ENCODE data around the gene UCHL1.
"Not testable (repeated sequence)": the region's sequence is repeated elsewhere in the genome, so short reads cannot be mapped to it uniquely, and the experiment has no call there.

UCHL1 gene

DNA sequence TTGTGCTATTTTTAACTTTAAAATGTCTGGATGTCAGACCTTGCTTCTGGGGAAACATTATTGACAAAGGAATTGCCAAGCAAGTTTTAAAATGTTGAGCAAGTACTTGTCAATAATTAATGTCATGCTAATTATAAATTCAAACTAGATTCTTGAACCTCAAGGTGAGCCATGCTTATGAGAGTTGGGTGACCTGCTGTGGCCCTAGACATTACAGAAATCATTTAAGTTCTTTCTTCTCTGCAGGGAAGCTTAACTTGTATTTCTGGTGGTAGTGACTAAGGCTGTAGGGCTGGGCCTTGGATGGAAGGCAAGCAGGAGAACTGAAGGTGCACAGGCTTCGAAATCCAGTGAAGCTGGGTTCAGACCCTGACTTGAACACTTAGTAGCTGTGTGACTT lies 14.8 kb upstream of the UCHL1 start:
- DNase-seq = no peak

DNA sequence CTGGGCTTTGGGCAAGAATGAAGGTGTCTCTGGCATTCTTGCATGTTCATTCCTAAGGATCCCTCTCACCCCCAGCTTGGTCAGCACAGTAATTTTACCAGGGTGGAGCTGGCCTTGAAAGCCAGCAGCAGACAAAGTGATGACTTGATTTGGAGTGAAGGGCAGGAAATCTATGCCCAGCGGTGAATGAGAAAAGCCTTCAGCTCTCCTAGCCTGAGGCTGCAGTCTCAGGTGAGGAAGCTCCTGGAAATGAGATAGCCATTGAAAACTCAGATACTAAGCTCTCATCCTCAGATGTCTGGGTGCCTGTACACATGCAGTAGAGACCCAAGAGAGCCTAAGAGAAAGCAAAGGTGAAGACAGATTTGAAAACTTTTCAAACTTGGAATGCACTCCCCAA lies 10.7 kb upstream of the UCHL1 start:
- DNase-seq = no peak

DNA sequence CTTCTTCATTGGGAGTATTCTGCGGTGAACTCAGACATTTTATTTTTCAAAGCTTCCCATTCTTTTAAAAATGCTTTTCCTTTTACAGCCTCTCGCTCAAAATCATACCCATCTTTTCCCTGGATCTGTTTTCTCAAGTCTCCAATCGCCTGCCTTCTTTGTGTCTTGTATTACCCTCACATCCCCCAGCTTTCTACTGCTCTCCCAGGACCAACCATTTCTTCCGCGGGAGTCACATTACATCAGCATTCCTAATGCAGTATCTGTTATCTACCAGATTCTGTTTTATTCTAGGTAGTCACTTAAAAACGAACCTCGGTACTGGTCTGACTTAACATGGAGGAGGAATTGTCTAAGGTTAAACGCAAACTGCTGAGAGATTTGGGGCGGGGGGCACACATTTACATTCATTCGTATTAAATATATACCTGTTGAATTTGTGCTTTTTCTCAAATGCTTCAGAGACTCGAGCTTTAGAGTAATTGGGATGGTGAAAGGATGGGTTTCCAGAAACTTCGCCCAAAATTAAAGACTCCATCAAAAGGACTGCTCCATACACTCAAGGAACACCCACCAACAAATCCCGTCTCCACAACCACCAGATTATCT lies 493 bp upstream of the UCHL1 start:
- DNase-seq = no peak

DNA sequence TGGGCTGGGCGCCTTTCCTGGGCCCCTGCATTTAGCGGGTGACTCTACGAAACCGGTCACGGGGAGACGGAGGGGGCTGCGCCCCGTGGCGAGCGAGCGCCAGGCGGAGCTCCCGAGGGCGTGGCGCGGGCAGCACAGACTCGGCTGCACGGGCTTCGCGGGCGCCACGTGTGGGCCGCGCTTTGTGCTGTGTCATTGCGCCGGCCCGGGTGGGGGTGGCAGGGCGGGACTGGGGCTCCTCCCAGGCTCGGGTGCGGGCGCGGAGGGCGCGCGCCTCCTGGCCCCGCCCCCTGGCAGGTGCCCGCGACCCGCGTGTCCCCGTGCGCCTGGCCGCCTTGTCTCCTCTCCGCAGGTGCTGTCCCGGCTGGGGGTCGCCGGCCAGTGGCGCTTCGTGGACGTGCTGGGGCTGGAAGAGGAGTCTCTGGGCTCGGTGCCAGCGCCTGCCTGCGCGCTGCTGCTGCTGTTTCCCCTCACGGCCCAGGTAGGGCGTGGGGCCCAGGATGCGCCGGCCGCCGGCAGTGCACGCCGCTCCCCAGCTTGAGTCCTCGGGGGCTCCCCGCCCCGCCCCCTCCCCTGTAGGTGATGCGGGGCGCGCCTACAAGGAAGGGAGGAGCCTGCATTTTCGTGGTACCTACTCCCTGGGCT lies 651 bp downstream of the UCHL1 start:
- DNase-seq = peak; percentile 48

DNA sequence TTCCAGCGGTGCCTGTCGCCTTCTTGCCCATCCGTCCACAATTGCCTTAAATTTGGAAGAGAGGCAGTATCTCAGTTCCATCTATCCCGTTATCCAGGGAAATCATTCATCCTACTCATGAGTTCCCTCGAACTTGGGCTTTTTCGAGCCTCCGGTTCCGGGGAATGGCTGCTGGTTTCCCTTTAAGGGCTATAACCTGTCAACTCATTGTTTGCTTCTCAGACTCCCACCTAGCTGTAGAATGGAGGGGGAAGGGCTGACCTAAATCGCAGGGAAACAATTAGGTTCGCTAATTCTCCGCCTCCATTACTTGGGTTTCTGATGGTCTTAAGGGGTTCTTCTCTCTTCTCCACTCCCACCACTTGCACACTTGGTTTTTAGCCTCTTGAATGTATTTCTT lies 1.2 kb downstream of the UCHL1 start:
- no peak for DNase-seq

DNA sequence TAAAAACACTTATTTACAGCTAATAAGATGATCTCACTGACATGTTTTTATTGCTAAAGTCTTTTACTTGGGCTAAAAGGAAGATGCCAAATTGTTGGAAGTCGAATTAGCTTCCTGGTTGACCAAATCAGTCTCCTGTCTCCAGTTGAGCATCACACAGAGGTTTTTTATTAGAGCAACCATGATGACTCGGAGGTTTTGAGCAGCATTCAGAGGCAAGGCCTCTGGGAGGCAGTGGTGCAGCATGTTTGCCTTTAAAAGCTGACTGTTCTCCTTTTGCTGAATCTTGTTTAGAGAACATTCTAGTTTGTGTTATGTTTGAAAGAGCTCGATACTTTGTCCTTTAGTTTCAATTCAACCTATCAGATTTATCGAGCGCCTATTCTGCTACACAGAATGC lies 2.1 kb downstream of the UCHL1 start:
- DNase-seq = peak; percentile 15

DNA sequence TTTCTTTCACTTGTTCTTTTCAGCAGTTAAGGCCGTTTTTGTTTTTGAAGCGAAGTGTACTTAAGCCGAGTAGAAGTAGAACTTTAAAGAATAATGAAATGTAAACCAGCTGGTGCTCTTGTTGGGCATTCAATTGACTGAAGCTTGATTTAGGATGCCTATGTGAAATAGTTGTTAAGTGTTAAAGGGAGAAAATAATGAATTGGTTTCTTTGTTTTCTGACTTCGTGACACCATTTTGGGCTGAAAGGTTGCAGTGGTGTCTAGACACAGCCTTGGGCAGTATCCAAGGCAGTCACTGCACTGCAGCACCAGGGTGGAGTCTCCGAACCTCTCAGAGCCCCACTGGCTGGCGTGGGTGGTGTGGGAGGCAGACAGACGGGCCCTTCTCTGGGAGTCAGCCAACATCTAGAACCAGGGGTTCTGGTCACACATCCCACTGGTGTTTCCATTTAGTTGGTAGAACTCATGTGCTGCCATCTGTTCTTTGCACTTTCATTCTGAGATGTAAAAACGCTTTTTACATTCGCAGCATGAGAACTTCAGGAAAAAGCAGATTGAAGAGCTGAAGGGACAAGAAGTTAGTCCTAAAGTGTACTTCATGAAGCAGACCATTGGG lies 3.5 kb downstream of the UCHL1 start:
- no peak for DNase-seq

DNA sequence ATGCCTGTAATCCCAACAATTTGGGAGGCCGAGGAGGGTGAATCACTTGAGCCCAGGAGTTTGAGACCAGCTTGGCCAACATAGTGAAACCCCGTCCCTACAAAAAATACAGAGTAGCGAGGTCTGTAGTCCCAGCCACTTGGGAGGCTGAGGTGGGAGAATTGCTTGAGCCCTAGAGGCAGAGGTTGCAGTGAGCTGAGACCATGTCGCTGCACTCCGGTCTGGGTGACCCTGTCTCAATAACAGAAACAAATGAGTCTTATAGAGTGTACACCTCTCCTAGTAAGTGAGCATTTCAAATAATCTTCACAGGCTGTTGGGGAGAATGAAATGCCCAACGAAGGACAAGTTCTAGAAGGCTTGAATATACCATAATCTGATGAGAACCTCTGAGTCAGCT lies 5.5 kb downstream of the UCHL1 start:
- no peak for DNase-seq

DNA sequence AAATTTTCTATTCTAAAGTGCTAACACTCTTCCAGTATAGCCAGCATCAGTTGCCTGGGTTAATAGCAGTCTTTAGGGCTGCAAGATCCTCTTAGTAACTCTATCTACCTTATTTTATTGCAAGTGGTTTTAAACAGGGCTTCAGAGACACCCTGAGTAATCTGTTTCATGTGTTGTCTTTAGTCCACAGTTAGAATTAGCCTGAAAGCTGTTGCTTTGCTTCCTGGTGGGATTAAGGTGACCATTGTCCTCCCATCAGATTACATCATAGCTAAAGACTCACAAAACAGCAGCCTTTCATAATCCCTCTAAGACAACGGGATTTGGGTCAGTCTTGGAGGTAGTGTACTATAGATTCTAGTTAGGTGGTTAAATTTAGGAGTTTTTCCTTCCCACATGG lies 7.5 kb downstream of the UCHL1 start:
- DNase-seq = no peak

DNA sequence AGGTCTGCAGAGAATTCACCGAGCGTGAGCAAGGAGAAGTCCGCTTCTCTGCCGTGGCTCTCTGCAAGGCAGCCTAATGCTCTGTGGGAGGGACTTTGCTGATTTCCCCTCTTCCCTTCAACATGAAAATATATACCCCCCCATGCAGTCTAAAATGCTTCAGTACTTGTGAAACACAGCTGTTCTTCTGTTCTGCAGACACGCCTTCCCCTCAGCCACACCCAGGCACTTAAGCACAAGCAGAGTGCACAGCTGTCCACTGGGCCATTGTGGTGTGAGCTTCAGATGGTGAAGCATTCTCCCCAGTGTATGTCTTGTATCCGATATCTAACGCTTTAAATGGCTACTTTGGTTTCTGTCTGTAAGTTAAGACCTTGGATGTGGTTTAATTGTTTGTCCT lies 11.3 kb downstream of the UCHL1 start:
- no peak for DNase-seq

DNA sequence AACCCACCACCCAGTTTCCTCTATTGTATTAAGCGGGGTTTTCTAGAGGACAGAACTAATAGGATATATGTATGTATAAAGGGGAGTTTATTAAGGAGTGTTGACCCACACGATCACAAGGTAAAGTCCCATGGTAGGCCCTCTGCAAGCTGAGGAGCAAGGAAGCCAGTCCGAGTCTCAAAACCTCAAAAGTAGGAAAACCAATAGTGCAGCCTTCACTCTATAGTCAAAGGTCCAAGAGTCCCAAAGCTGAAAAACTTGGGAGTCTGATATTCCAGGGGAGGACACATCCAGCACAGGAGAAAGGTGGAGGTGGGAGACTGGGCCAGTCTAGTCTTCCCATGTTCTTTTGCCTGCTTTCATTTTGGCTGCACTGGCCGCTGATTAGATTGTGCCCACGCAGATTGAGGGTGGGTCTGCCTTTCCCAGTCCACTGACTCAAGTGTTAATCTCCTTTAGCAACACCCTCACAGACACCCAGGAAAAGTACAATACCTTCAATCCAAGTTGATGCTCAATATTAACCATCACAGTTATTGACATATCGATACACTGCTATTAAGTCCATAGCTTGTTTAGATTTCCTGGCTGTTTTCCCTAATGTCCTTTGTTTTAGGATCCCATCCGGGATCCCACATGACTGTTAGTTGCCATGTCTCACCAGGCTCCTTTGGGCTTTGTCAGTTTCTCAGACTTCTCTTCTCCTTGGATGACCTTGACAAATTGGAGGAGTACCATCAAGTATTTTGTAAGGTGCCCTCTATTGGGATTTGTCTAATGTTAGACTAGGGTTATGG lies 12.2 kb downstream of the UCHL1 start:
- DNase-seq = no peak

DNA sequence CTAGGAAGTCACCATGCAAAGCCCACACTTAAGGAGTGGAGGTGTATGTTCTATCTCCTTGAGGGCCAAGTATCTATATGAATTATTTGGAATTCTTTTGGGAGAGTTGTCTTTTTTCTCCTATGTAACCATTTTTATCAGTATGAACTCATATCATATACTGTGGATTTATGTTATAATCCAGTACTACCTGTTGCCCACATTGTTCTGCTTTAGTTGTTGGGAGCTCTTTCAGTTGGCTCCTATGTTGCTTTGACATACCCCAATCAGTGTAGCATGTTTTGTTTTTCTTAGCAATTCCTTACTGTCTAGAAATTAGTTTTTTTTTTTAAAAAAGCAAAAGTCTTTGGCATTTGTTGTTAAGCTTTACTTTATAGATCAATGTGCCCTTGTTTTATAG lies 13.0 kb downstream of the UCHL1 start:
- DNase-seq = no peak

DNA sequence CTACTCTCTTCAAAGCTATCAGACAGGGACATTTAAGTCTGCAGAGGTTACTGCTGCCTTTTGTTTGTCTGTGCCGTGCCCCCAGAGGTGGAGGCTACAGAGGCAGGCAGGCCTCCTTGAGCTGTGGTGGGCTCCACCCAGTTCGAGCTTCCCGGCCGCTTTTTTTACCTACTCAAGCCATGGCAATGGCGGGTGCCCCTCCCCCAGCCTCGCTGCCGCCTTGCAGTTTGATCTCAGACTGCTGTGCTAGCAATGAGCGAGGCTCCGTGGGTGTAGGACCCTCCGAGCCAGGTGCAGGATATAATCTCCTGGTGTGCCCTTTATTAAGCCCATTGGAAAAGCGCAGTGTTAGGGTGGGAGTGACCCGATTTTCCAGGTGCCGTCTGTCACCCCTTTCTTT lies 19.2 kb downstream of the UCHL1 start:
- DNase-seq = not testable (repeated sequence)

DNA sequence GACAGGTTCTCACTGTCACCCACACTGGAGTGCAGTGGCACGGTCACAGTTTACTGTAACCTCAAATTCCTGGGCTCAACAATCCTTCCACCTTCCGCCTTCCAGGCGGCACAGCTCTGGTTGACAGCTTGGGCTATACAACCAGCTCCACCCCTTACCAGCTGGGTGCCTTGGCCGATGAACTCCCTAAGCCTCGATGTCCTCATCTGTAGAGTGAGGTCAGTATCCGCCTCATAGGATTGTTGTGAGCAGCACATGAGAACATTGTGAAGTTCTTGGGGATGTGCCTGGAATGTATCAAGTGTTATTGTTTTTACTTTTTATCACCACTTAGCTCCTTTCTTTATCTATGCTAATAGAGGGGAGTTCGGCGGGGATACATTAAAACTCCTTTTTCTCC lies 23.3 kb downstream of the UCHL1 start:
- DNase-seq = no peak

DNA sequence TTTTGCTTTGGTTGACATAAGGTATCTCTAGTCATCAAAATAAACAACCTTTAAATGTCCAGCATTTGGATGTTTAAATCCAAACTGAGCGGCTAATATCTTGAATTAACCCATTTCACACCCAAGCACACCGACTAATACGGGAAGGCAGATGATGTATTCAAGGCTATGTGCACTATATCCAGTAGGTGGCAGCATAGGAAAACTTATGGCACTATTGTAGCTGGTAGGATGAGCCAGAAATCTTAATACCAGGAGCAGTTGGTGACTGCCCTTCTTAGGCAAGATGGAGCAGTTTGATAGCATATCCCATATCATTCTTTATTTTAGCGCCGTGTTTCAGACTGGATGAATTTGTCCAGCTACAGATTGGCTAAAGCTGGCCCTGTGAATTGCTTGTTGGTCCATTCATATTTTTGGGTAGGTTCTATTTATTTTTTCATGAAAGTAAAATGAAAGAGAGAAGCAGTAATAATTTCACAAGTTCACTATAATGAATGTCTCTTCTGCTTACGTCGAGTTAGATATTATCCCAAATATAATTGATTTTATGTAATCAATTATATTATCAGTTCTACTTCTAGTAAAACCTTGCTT lies 24.4 kb downstream of the UCHL1 start:
- peak; percentile 37 for DNase-seq

DNA sequence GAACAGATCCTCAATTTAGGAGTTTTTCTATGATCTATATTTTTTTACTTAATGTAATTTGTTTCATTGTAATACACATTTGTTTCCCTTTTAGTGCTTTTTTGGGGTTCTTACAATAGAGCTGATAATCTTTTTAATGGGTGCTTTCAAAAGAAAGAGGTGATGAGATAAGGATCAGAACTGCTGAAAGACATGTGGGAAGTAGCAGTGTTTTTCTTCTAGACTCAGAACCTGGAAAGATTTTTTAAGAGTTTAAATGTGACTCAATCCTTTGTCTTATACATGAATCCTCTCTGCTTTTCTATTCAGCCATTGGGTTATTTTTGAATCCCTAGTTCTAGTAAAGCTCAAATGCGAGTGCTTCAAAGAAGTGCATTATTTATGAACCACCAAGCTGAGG lies 25.6 kb downstream of the UCHL1 start:
- no peak for DNase-seq

DNA sequence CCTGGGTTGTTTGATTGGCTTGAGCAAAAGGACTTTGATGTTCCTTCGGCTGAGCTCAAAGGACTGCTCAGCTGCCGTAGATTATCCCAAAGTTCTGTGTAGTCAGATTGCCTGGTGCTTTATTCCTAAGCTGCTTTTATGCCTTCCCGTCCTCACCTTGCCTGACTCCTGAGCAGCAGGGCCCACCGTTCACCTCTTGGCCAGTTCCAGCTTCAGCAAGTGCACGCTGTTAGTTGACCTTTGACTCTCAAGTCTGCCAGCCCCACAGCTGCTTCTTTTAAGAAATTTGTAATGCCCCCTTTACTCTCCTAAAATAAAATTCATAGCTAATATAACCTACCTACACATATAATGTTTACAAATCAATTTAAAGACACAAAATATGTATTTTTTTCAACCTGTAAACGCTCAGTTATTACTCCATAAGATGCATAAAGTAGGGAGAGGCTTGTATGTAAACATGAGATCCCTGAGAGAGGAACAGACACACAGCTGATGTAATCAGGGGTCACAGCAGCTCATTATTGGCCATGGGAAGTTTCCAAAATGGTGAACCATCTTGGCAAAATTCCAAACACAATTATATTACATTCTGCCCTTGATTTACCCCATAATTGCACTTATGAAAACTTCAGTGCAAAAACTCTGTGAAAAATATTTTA lies 28.6 kb downstream of the UCHL1 start:
- no peak for DNase-seq

DNA sequence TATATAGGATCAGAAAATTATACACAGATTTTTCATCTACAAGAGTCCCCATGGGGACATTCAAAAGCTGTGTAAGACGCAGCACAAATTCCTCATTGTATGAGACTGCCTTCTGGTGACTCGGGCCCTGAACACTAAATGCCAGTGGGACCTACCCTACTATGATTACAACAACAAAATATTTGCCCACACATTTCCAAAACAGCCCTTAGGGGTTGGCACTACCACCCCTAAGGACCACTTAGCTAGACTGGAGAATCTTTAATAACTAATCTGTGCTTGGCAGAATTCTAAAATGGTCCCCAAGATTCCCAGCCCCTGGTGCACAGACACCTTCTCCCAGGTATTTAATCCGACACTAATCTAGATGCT lies 29.1 kb downstream of the UCHL1 start:
- DNase-seq = no peak

DNA sequence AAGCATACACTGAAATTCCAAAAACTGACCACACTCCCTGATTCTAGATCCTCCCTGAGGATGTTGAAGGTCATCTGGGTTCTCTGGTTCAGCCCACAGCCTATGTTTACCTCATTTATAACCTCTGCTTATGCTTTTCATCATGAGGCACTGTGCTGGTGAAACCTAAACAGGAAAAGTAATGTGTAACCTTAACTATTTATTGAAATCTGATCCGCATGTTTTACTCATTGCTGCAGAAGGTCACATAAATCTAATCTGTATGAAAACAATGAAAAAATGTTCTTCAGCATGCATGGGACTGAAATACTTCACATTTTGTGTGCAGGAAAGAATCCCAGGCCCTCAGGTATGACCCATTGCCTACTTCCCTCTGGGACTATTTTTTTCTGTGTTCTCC lies 30.3 kb downstream of the UCHL1 start:
- no peak for DNase-seq

DNA sequence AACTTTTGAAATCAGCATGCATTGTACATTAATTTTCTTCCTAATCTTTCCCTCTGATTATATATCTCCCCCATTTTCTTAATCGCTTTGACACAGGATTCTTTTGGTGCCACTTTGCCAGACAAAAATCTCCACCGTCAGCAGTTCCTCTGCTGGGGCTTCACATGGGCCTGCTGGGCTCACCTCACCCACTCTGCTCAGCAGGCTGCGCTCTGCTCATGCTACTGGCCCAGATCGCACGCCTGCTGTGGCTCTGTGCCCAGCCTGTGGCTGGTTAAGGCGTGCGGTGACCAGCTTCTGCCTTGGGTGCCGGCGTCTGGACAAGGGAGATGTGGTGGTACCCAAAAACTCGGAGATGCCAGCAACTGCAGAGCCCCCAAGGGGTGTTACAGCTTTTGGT lies 31.1 kb downstream of the UCHL1 start:
- DNase-seq = no peak

DNA sequence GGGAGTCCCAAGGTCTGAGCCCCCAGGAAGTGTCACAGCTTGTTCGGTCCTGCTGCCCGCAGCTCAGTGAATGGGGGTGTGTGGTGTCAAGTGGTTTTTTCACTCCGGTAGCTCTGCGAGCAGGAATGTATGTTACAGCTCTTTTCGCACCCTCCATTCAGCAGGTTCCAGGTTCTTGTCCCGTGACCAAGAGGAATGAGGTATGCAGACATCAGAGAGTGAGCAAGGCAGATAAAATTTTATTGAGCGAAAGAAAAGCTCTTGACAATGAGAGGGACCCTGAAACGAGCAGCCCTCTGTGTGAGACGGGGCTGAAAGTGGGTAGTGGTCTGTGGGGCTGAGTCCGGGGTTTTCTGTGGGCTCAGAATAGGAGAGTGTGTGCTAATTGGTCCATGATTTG lies 31.5 kb downstream of the UCHL1 start:
- no peak for DNase-seq

DNA sequence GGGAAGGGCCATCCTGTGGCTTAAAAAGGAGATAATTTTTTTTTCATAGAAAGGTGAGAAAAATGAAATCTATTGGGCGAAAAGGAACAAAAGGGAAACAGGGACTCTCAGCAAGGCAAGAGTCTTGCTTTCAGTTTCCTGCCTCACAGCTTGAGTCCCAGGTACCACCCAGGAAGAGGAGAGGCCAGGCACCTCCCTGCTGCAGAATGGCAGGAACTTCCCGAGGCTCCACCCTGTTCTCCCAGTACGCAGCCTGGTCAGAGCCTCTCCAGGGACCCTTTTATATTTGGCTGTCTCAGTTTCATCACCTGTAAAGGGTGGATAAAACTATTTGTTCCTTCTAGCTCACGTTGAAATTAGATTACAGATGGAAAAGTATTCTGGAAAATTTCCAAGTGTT lies 33.8 kb downstream of the UCHL1 start:
- DNase-seq = no peak

DNA sequence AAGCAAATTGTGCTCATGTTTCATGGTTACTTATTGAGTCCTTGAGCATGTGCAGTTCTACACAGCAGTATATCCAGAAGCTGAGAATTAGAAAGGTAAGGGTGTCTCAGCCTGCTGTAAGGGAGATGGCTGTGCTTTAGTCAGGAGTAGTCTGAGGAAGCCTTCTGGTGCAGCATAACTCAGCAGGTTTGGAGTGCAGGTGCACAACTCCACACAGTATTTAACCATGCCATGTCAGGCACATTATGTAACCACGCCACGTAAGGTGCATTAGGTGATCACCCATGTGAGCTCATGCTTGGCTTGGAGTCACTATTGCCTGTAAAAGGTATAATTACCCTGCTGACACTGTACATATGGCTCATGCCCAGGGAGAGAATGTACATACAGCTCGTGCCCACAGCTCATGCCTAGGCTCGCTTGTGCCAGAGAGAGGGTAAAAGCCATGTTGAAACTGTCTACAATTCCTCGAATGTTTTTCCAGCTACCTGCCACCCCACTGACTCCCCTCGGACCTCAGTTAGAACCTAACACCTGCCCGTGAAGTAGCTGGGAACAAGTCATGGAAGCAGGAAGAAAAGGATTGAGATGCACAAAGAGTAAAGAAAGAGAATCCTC lies 37.8 kb downstream of the UCHL1 start:
- DNase-seq = no peak

Measured in NCI-H2107 (cell line).